H1 (cell line): ENCODE data around the gene MORC4. TPM values are rescaled to one million over a fixed set of nuclear protein-coding genes. Genes with fewer than 3 reads are reported as not detected.

Experiments used
- CTCF ChIA-PET: fragments of 300-600 bp; sonication (Branson Sonifier 250); formaldehyde crosslinking; loops from one replicate; lab custom pipeline; 2021; ENCODE audit not compliant: partially characterized antibody; lab: Charles Lee
- POLR2A ChIA-PET: fragments of 300-600 bp; sonication (Branson Sonifier 250); formaldehyde crosslinking; loops from one replicate; lab custom pipeline; 2021; ENCODE audit warnings: inconsistent platforms; ENCODE audit not compliant: partially characterized antibody; lab: Charles Lee
- DNase-seq, 2 experiments: peaks; one replicate each; pipeline versions ENCODE4 v3.0.0 to v3.0.0-alpha.2; 2010 to 2022; ENCODE audit warnings: low spot score in 2 of 2, low read depth in 1 of 2, mixed read lengths in 1 of 2
- FAIRE-seq: peaks from 2 replicates; lab custom pipeline; 2011; peaks lifted over from hg19 to GRCh38; lab: Jason Lieb, UNC
- H2AFZ ChIP-seq: 2 replicates; pipeline ENCODE4 v1.8.1; 2012; ENCODE audit warnings: low read length, inconsistent platforms
- H2AK5ac ChIP-seq: 2 replicates; pipeline ENCODE4 v1.6.1; 2013; ENCODE audit warnings: low read depth, low read length
- H2BK120ac ChIP-seq: replicated peaks from 2 replicates; pipeline ENCODE3; 2013; ENCODE audit warnings: low read depth, low read length, inconsistent platforms
- H2BK12ac ChIP-seq: 2 replicates; pipeline ENCODE4 v1.6.1; 2013; ENCODE audit warnings: low read depth, low read length
- H2BK15ac ChIP-seq: 2 replicates; pipeline ENCODE4 v1.6.1; 2013; ENCODE audit warnings: low read length
- H2BK20ac ChIP-seq: 2 replicates; pipeline ENCODE4 v1.6.1; 2013; ENCODE audit warnings: low read length
- H2BK5ac ChIP-seq: 2 replicates; pipeline ENCODE4 v1.6.1; 2013; ENCODE audit warnings: low read depth, low read length
- H3K14ac ChIP-seq: 2 replicates; pipeline ENCODE4 v1.6.1; 2013; ENCODE audit warnings: inconsistent platforms; ENCODE audit not compliant: insufficient read length
- H3K18ac ChIP-seq: 2 replicates; pipeline ENCODE4 v1.6.1; 2013; ENCODE audit warnings: low read length; ENCODE audit errors: extremely low read depth
- H3K23ac ChIP-seq: 2 replicates; pipeline ENCODE4 v1.6.1; 2013; ENCODE audit warnings: inconsistent platforms; ENCODE audit not compliant: insufficient read length
- H3K23me2 ChIP-seq: 2 replicates; pipeline ENCODE4 v1.6.1; 2013; ENCODE audit warnings: low read depth, low read length
- H3K27ac ChIP-seq: 2 replicates; pipeline ENCODE4 v1.6.1; 2011; ENCODE audit warnings: low read depth, low read length, inconsistent platforms
- H3K27me3 ChIP-seq, 4 experiments: replicated peaks in 1 of 4; 1 replicate in 1 of 4; 2 replicates in 3 of 4; pipeline versions ENCODE4 v1.6.1 to v1.8.1; 2011 to 2013; ENCODE audit warnings: low read length in 3 of 4, mild to moderate bottlenecking in 3 of 4, inconsistent platforms in 2 of 4, mixed read lengths in 2 of 4, moderate library complexity in 1 of 4; ENCODE audit not compliant: control insufficient read depth in 3 of 4, insufficient read depth in 3 of 4; ENCODE audit errors: extremely low read depth in 1 of 4
- H3K36me3 ChIP-seq, 4 experiments: 2 replicates each; pipeline versions ENCODE4 v1.6.1 to v1.8.1; 2011 to 2013; ENCODE audit warnings: mild to moderate bottlenecking in 4 of 4, low read length in 3 of 4, moderate library complexity in 2 of 4, control low read depth in 1 of 4, inconsistent platforms in 1 of 4; ENCODE audit not compliant: insufficient read depth in 4 of 4, control insufficient read depth in 2 of 4
- H3K4ac ChIP-seq: replicated peaks from 2 replicates; pipeline ENCODE3; 2013; ENCODE audit warnings: low read length, low read depth, mixed read lengths, inconsistent platforms; ENCODE audit not compliant: insufficient read length
- H3K4me1 ChIP-seq, 4 experiments: replicated peaks in 1 of 4; 1 replicate in 1 of 4; 2 replicates in 3 of 4; pipeline versions ENCODE4 v1.6.1 to v1.8.1; 2011 to 2013; ENCODE audit warnings: low read length in 3 of 4, inconsistent platforms in 2 of 4, mixed read lengths in 1 of 4; ENCODE audit not compliant: insufficient read depth in 4 of 4, control insufficient read depth in 3 of 4
- H3K4me2 ChIP-seq, 2 experiments: 2 replicates each; pipeline versions ENCODE4 v1.6.1 to v1.8.1; 2011 to 2013; ENCODE audit warnings: low read depth in 2 of 2, low read length in 2 of 2, control low read depth in 1 of 2, inconsistent platforms in 1 of 2, mild to moderate bottlenecking in 1 of 2; ENCODE audit not compliant: insufficient read depth in 1 of 2
- H3K4me3 ChIP-seq, 4 experiments: fragments of 200-600, 300-600 bp in 1 of 4; sonication (generic), shearing (Covaris generic), sonication (Bioruptor Twin) in 1 of 4; 2 replicates each; pipeline versions ENCODE4 v1.5.1 to v1.8.1; 2011 to 2016; ENCODE audit warnings: low read length in 4 of 4, low read depth in 3 of 4, control low read depth in 2 of 4, inconsistent platforms in 2 of 4, mild to moderate bottlenecking in 2 of 4, mixed read lengths in 1 of 4, moderate library complexity in 1 of 4; ENCODE audit not compliant: insufficient read depth in 2 of 4; ENCODE audit errors: extremely low read depth in 1 of 4
- H3K56ac ChIP-seq: replicated peaks from 2 replicates; pipeline ENCODE3; 2013; ENCODE audit warnings: low read depth, mild to moderate bottlenecking, mixed read lengths, low read length, inconsistent platforms; ENCODE audit not compliant: insufficient read length
- H3K79me1 ChIP-seq: 2 replicates; pipeline ENCODE4 v1.6.1; 2013; ENCODE audit warnings: low read depth, low read length, control low read depth
- H3K79me2 ChIP-seq, 2 experiments: 2 replicates each; pipeline versions ENCODE4 v1.6.1 to v1.8.1; 2012 to 2013; ENCODE audit warnings: low read length in 2 of 2, mild to moderate bottlenecking in 2 of 2, inconsistent platforms in 1 of 2; ENCODE audit not compliant: insufficient read depth in 2 of 2, control insufficient read depth in 1 of 2
- H3K9ac ChIP-seq, 4 experiments: replicated peaks in 1 of 4; 1 replicate in 1 of 4; 2 replicates in 3 of 4; pipeline versions ENCODE4 v1.6.1 to v1.8.1; 2011 to 2013; ENCODE audit warnings: low read depth in 3 of 4, low read length in 3 of 4, control low read depth in 2 of 4, mild to moderate bottlenecking in 2 of 4, moderate library complexity in 2 of 4, inconsistent platforms in 1 of 4; ENCODE audit errors: extremely low read depth in 1 of 4
- H3K9me3 ChIP-seq, 2 experiments: 2 replicates each; pipeline versions ENCODE4 v1.6.1 to v1.8.1; 2012 to 2013; ENCODE audit warnings: mild to moderate bottlenecking in 2 of 2, moderate library complexity in 2 of 2, control low read depth in 1 of 2, inconsistent platforms in 1 of 2, low read depth in 1 of 2, low read length in 1 of 2, mixed read lengths in 1 of 2; ENCODE audit not compliant: insufficient read depth in 2 of 2
- H4K20me1 ChIP-seq, 2 experiments: replicated peaks in 1 of 2; 2 replicates each; pipeline versions ENCODE3 to v1.8.1; 2011 to 2013; ENCODE audit warnings: inconsistent platforms in 2 of 2, low read length in 2 of 2, mild to moderate bottlenecking in 1 of 2; ENCODE audit not compliant: insufficient read depth in 2 of 2, control insufficient read depth in 1 of 2
- H4K5ac ChIP-seq: 2 replicates; pipeline ENCODE4 v1.6.1; 2013; ENCODE audit warnings: low read length, low read depth, mixed read lengths, inconsistent platforms; ENCODE audit not compliant: insufficient read length
- H4K8ac ChIP-seq: 2 replicates; pipeline ENCODE4 v1.8.0; 2013; ENCODE audit warnings: mild to moderate bottlenecking, moderate library complexity, low read length, inconsistent platforms; ENCODE audit not compliant: insufficient read depth; ENCODE audit errors: extremely low read depth
- H4K91ac ChIP-seq: replicated peaks from 2 replicates; pipeline ENCODE3; 2013; ENCODE audit warnings: low read length, mixed read lengths, inconsistent platforms; ENCODE audit not compliant: insufficient read length
- BRCA1 ChIP-seq: IDR thresholded peaks from 2 replicates; pipeline ENCODE4 v1.6.1; 2012; ENCODE audit warnings: low read depth, low read length, improper control_type of control experiment
- CBX5 ChIP-seq: fragments of 300-800, 300-1000 bp; sonication (generic); IDR thresholded peaks from 2 replicates; pipeline ENCODE4 v1.7.1; 2016; ENCODE audit warnings: antibody characterized with exemption, low read length, low read depth
- CREB1 ChIP-seq: IDR thresholded peaks from 2 replicates; pipeline ENCODE4 v1.6.1; 2012; ENCODE audit warnings: inconsistent platforms
- EGR1 ChIP-seq: IDR thresholded peaks from 2 replicates; pipeline ENCODE4 v1.6.1; 2011; ENCODE audit warnings: low read depth, low read length, borderline replicate concordance
- JUND ChIP-seq: IDR thresholded peaks from 2 replicates; pipeline ENCODE4 v1.6.1; 2011; ENCODE audit warnings: mild to moderate bottlenecking, improper control_type of control experiment, low read length
- NANOG ChIP-seq: IDR thresholded peaks from 2 replicates; pipeline ENCODE4 v1.6.1; 2011; ENCODE audit warnings: low read length, low read depth, mild to moderate bottlenecking, inconsistent platforms; ENCODE audit not compliant: insufficient read depth, poor library complexity, severe bottlenecking
- POU5F1 ChIP-seq: IDR thresholded peaks from 2 replicates; pipeline ENCODE4 v1.6.1; 2011; ENCODE audit warnings: low read depth, mild to moderate bottlenecking, low read length, moderate library complexity
- TAF7 ChIP-seq: optimal IDR thresholded peaks from 2 replicates; pipeline ENCODE3; 2011; ENCODE audit warnings: low read depth, mild to moderate bottlenecking, inconsistent platforms, low read length, moderate library complexity, borderline replicate concordance
- ZNF274 ChIP-seq: IDR thresholded peaks from 2 replicates; pipeline ENCODE4 v1.7.0; 2012; ENCODE audit warnings: low read length, borderline replicate concordance; ENCODE audit errors: extremely low read depth
- WGBS, 2 experiments: shearing (Covaris generic) in 1 of 2; methylation state at CpG; one replicate each; pipeline versions ENCODE4 v1.1.6 to v1.1.7; 2013 to 2015; ENCODE audit warnings: low lambda C conversion rate in 2 of 2, mixed read lengths in 2 of 2, inconsistent platforms in 1 of 2, low coverage in 1 of 2, missing lambda C conversion rate in 1 of 2; ENCODE audit not compliant: insufficient replicate concordance in 2 of 2, insufficient coverage in 1 of 2, insufficient read length in 1 of 2; ENCODE audit errors: extremely low coverage in 1 of 2, missing lambda C conversion rate in 1 of 2; 5-methylcytosine and 5-hydroxymethylcytosine counted together
- polyA plus RNA-seq, 7 experiments: library from polyadenylated mRNA; depleted of rRNA in 3 of 7; stranded (reverse) in 5 of 7; unstranded in 2 of 7; fragments of >200 nt in 5 of 7; fragments of 200-250 nt in 2 of 7; gene quantifications; 1 replicate in 5 of 7; 2 replicates in 1 of 7; 4 replicates in 1 of 7; pipeline versions ENCODE4 v1.2.1 to v1.2.3, GENCODE V29; 2011 to 2013; ENCODE audit warnings: missing spikeins in 2 of 7, mixed read lengths in 2 of 7
- total RNA-seq: library from RNA; stranded (reverse); fragmentation: NEBNext Ultra II Directional; extraction: Animal tissue kit (Norgen Biotek cat#: 25700); gene quantifications from 2 replicates; pipeline ENCODE4 v1.2.1, GENCODE V29; 2021

The MORC4 gene
- total and polyA plus RNA-seq, 2 of the 8 experiments (the other 6 are each of a cell fraction or from before 2014, with no cell fraction given) = 1.4 to 2.5 TPM

GRCh38 chrX:106917830-106918500 is 82.0 kb downstream of the MORC4 start:
- Histone ChIP-seq H3K79me1 (no peaks in the 10 kb centered on the region), H3K9ac (no peak overlapping the region), H2BK20ac (no peak overlapping the region), H3K27me3 (no peaks in the 10 kb centered on the region), H3K18ac (no peak overlapping the region), H2BK12ac (no peak overlapping the region), H4K5ac (no peak overlapping the region), H3K4ac (no peak overlapping the region), H3K4me1 (peaks cover 0 to 8% (median 0%) of the 10 kb centered on the region in 4 experiments; a peak in 2 of 7 replicates), H3K9me3 (no peaks in the 10 kb centered on the region), H3K56ac (no peak overlapping the region), H4K8ac (no peak overlapping the region), H3K4me2 (no peak overlapping the region), H4K20me1 (no peaks in the 10 kb centered on the region), H2AFZ (no peak overlapping the region), H3K36me3 (no peaks in the 10 kb centered on the region), H3K79me2 (no peaks in the 10 kb centered on the region), H3K14ac (no peak overlapping the region), H3K4me3 (no peak overlapping the region), H3K23ac (no peak overlapping the region), H4K91ac (no peak overlapping the region), H3K23me2 (no peaks in the 10 kb centered on the region), H2BK120ac (no peak overlapping the region), H3K27ac (no peak overlapping the region), H2BK5ac (no peak overlapping the region), H2AK5ac (no peak overlapping the region)
- ChIA-PET POLR2A (no interaction called here), CTCF (interaction anchor here (0.9 kb wide), 1 partner anchor 24 kb away, joined by 3 read pairs; no protein-coding TSS in a partner anchor)
- FAIRE-seq = no peak
- no peak for TF ChIP-seq JUND
- no peak for TF ChIP-seq TAF7
- TF ChIP-seq BRCA1 = no peak
- TF ChIP-seq POU5F1 = no peak
- TF ChIP-seq EGR1 = no peak
- TF ChIP-seq CBX5 = no peak
- TF ChIP-seq NANOG = no peak
- no peak for TF ChIP-seq CREB1
- TF ChIP-seq ZNF274 = no peak
- TF ChIP-seq, all 59 proteins: peak for 0
- DNase-seq = no peak
- H2BK15ac ChIP-seq = no peak overlapping the region
- WGBS, 2 experiments = 87% methylated on average over 4 of the region's 6 CpGs; no CpG with 5 or more reads in 1 of the 2 experiments
